Neuron (in vitro differentiated cells): ENCODE data around the gene NT5C2.

Experiments used
- H2AFZ ChIP-seq: one replicate; pipeline ENCODE4 v1.6.1; 2013; ENCODE audit warnings: low read depth, mild to moderate bottlenecking, inconsistent platforms, low read length, moderate library complexity
- H3K27me3 ChIP-seq: one replicate; pipeline ENCODE4 v1.6.1; 2013; ENCODE audit warnings: low read length; ENCODE audit not compliant: insufficient read depth
- H3K36me3 ChIP-seq: one replicate; pipeline ENCODE4 v1.6.1; 2013; ENCODE audit warnings: low read length; ENCODE audit not compliant: insufficient read depth
- H3K4me1 ChIP-seq: one replicate; pipeline ENCODE4 v1.6.1; 2013; ENCODE audit warnings: low read length; ENCODE audit not compliant: insufficient read depth
- H3K4me3 ChIP-seq: 2 replicates; pipeline ENCODE4 v1.5.1; 2013; ENCODE audit warnings: mild to moderate bottlenecking, low read length, moderate library complexity
- H3K9me3 ChIP-seq: one replicate; pipeline ENCODE4 v1.6.1; 2013; ENCODE audit warnings: low read length

NT5C2 gene

DNA sequence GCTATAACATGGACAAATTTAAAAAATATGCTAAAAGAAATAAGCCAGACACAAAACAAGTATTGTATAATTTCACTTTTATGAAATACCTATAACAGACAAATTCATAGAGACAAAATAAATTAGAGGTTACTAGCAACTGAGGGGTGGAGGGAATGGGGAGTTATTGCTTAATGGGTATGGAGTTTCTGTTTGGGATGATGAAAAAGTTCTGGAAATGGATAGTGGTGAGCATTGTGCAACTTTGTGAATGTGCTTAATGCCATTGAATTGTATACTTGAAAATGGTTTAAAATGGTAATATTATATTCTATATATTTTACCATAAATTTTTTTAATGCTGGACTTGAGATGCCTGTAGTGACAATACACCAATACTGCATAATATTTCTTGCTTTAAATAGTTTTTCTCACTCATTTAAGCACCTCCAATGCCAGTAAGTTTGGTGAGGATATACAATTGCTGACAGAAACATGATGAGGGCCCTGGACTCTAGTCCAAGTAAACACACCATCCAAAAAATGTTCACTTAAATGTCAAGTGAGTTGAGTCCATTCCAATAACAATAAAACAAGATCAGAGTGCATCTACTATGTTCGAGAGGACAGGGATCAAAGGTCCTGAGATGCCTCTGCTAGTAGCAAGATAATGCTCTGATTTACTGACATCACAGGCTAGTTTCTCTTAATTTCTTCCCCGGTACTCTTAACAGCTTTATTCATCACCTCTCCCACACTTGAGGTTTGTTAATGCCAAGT, 71.9 kb downstream of the NT5C2 start:
- no peaks in the 10 kb centered on the region for H3K27me3 ChIP-seq
- H3K4me3 ChIP-seq = no peak overlapping the region
- no peaks in the 10 kb centered on the region for H3K4me1 ChIP-seq
- H2AFZ ChIP-seq = no peak overlapping the region
- H3K36me3 ChIP-seq = peaks cover 2% of the 10 kb centered on the region
- no peaks in the 10 kb centered on the region for H3K9me3 ChIP-seq

DNA sequence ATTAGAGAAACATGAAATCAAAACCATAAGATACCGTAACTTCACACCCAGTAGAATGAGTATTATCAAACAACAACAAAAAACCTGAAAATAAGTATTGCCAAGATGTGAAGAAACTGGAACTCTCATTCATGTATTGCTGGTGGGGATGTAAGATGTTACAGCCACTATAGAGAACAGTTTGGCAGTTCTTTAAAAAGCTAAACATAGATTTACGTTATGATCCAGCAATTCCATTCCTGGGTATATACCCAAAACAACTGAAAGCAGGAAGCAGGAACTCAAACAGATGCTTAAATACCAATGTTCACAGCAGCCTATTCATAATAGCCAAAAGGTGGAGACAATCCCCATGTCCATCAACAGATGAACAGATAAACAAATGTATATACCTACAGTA, 72.5 kb downstream of the NT5C2 start:
- H3K27me3 ChIP-seq = no peaks in the 10 kb centered on the region
- H3K4me1 ChIP-seq = no peaks in the 10 kb centered on the region
- H3K36me3 ChIP-seq = peaks cover 2% of the 10 kb centered on the region
- no peaks in the 10 kb centered on the region for H3K9me3 ChIP-seq
- H2AFZ ChIP-seq = no peak overlapping the region
- H3K4me3 ChIP-seq = no peak overlapping the region

DNA sequence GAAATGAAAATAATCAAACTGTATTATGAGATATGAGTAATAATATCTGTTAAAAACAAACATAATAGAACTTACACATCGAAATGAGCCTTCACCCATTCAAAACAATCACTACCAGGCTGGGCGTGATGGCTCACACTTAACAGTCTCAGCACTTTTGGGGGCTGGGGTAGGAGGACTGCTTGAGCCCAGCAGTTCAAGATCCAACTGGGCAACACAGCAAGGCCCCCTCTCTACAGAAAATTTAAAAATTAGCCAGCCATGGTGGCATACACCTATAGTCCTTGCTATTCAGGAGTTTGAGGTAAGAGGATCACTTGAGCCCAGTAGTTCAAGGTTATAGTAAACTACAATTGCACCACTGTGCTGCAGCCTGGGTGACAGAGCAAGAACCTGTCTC, 75.8 kb downstream of the NT5C2 start:
- no peaks in the 10 kb centered on the region for H3K27me3 ChIP-seq
- H3K9me3 ChIP-seq = no peaks in the 10 kb centered on the region
- no peaks in the 10 kb centered on the region for H3K36me3 ChIP-seq
- no peaks in the 10 kb centered on the region for H3K4me1 ChIP-seq
- H2AFZ ChIP-seq = no peak overlapping the region
- no peak overlapping the region for H3K4me3 ChIP-seq

DNA sequence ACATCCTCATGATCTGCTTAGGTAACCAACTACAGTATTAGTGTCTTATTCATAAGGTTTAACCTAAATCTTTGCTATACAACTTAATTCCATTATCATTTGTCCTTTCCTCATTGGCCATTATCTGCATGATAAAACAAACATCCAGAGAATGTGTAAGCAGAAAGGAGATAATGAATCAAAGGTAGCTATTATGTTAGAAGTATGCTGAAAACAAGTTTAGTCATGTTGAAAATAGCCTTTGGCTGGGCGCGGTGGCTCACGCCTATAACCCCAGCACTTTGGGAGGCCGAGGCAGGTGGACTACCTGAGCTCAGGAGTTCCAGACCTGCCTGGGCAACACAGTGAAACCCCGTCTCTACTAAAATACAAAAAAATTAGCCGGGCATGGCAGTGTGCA, 78.2 kb downstream of the NT5C2 start:
- H3K27me3 ChIP-seq = no peaks in the 10 kb centered on the region
- H3K9me3 ChIP-seq = no peaks in the 10 kb centered on the region
- no peak overlapping the region for H3K4me3 ChIP-seq
- no peaks in the 10 kb centered on the region for H3K36me3 ChIP-seq
- H3K4me1 ChIP-seq = no peaks in the 10 kb centered on the region
- H2AFZ ChIP-seq = no peak overlapping the region

DNA sequence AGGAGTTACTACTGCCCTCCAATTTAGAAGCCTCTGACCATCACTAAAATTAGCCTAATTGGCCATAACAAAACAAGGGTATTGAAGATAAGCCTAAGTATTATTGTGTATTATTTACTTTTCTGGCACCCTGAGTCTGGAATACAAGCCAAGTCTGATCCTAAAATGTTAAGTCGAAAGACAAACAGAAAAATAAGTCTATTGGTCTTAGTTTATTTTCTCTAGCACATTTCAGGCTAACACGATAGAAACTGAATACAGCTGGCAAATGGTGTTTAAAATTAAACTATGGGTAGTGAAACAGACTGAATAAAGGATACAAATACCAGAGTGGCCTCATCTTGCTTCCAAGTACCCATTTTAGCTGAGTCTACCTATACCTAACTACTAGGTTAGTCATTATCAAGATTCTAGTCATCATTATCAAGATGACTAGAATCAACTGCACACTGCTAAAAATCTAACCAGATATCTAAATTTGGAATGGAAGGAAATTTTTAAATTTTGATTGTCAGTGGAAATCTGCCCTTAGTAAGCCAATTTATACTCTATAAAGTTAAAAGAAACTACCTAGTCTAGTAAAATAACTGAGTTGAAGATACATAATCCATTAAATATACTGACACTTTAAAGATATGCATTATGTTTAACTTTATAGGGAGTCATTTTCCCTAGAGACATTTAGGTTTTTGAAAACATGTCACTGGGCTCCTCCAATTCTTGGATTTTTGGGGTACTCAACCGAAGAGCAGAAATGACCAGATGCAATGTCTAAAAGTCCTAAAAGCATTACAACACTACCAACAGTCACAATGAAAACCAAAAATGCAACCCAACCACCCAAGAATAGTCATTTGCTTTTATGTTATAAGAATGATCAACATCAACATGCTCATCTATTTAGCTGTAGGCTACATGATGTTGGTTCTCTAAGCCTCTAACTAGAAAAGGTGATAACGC, 80.9 kb downstream of the NT5C2 start:
- no peaks in the 10 kb centered on the region for H3K36me3 ChIP-seq
- no peaks in the 10 kb centered on the region for H3K27me3 ChIP-seq
- no peaks in the 10 kb centered on the region for H3K4me1 ChIP-seq
- H3K4me3 ChIP-seq = no peak overlapping the region
- no peaks in the 10 kb centered on the region for H3K9me3 ChIP-seq
- H2AFZ ChIP-seq = no peak overlapping the region

DNA sequence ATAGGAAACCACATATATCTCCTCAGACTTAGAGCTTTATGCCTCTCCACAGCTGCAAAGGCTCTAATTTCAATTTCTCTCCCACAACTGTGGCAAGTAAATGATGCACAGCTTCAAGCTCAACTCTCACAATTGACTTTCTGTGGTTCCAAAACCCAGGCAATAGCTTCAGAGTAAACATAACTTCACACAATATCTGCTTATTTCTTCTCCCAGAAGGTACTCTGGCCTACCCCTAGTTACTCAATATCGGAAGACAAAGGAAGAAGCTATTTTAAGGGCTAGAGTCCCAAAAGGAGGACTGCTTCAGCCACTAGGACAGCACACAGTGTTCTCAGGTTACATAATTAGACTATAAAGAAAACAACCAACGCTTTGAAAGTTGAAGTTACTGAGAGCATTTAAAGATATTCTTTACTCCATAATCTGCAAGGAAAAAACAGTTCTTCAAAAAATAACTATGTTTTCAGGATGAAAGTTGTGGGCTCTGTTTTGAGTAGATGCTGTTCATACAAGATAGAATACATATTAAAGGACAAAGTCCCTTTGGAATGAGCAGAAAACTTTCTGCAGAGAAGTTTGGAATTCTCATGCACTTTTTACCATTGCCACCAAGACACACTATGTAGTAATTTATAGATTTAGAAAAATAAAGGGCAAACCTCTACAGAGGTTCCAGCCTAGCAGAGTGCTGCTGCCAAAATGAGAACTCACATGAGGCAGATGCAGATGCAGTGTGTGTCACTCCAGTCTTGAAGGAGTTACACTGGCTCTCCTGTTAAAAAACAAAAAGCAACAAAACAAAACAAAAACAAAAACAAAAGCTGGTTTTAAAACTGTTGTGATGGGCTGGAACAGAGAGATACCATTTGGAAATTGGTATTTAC, 81.8 kb downstream of the NT5C2 start:
- Histone ChIP-seq H3K36me3 (no peaks in the 10 kb centered on the region), H3K9me3 (no peaks in the 10 kb centered on the region), H3K4me3 (no peak overlapping the region), H3K4me1 (no peaks in the 10 kb centered on the region), H3K27me3 (no peaks in the 10 kb centered on the region), H2AFZ (no peak overlapping the region)

DNA sequence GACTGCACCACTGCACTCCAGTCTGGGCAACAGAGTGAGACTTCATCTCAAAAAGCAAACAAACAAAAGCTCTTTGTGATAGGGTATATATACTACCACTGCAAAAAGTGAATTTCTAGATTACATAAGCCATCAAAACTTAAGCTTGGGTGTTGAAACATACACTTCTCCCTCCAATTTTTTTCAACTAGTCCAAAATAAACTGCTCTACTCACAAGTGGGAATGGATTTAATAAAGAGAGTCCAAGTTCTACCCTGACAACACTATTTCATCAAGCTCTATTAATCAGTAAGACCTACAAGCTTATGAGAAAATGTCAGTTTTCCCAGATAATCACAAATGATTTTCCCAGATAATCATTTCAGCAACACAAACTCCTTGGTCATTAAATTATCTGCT, 82.7 kb downstream of the NT5C2 start:
- no peaks in the 10 kb centered on the region for H3K36me3 ChIP-seq
- no peak overlapping the region for H3K4me3 ChIP-seq
- no peaks in the 10 kb centered on the region for H3K9me3 ChIP-seq
- no peaks in the 10 kb centered on the region for H3K4me1 ChIP-seq
- H3K27me3 ChIP-seq = no peaks in the 10 kb centered on the region
- H2AFZ ChIP-seq = no peak overlapping the region

DNA sequence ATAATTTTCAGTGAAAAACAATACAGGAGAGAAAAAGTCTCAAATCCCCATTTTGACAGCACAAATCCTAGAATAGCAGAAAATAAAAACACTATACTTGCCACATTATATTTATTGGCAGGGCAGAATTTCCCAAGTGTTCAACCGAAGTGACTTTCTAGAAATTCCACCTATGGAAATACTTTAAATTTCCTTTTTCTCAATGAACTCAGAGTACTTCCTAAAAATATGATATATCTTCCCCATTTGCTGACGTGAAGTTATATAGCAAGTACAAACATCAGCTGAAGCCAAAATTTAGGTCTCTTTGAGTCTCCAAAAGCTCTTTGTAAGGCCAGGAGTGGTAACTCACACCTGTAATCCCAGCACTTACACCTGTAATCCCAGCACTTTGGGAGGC, 83.3 kb downstream of the NT5C2 start:
- H3K36me3 ChIP-seq = peaks cover 1% of the 10 kb centered on the region

DNA sequence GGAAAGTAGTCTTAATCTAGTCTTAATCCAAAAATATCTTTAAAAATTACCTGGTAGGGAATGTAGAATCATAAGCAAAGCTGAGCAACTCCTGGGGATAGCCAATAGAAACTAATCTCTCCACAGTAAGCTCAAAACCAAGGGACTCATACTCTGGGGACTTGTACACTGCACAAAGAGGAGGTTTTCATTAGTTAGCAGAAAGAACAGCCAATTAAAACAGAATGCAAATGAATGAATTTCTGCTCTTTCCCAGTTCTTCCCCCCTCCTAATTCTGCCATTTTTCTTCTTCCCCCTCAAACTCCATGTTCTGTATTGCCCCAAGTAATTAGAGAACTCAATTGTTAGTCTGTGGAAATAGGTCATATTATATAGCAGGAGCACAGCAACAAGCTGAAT, 86.5 kb downstream of the NT5C2 start:
- Histone ChIP-seq H3K4me1 (no peaks in the 10 kb centered on the region), H2AFZ (no peak overlapping the region), H3K9me3 (no peaks in the 10 kb centered on the region), H3K36me3 (peaks cover 22% of the 10 kb centered on the region), H3K27me3 (no peaks in the 10 kb centered on the region), H3K4me3 (no peak overlapping the region)

More for the DNA sequence above, 83.3 kb downstream of the NT5C2 start:
- H3K9me3 ChIP-seq = no peaks in the 10 kb centered on the region
- no peak overlapping the region for H3K4me3 ChIP-seq
- no peaks in the 10 kb centered on the region for H3K27me3 ChIP-seq
- no peak overlapping the region for H2AFZ ChIP-seq
- no peaks in the 10 kb centered on the region for H3K4me1 ChIP-seq

DNA sequence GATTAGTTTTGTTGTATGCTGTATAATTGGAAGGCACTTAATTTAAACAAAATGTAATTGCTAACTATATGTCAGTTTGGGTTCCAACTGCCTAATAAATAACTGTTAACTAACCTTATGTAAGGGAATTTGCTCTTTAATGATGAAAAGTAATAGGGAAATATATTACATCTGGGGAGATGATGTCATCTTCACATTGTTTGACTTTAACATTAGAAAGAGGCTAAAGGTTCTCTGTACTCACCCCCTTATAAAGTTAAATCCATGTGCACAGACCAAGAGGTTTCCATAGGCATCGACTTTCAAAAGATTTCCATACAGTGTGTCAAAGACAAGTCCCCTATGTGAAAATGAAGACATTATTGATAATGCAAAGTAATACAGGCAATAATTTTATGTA, 87.6 kb downstream of the NT5C2 start:
- H3K9me3 ChIP-seq = no peaks in the 10 kb centered on the region
- no peaks in the 10 kb centered on the region for H3K27me3 ChIP-seq
- no peaks in the 10 kb centered on the region for H3K4me1 ChIP-seq
- no peak overlapping the region for H3K4me3 ChIP-seq
- no peak overlapping the region for H2AFZ ChIP-seq
- peaks cover 28% of the 10 kb centered on the region for H3K36me3 ChIP-seq

DNA sequence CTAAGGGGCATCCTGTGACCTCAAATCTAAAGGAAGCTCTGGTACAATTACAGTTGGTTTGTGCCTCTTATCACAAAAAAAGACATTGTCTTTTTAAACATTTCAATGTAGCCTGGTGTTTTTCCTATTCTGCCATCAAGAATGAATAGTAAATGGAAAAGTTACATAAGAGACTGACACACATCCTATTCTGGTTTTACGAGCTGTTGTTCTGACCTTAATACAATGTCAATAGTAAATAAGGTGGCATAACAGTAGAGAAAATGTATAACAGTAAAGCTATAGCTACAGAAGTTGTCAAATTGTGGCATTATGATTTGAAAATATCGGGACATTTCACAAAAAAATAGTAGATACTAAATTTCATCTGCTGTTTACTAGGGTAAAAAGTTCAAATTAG, 88.4 kb downstream of the NT5C2 start:
- no peak overlapping the region for H3K4me3 ChIP-seq
- H3K9me3 ChIP-seq = no peaks in the 10 kb centered on the region
- H2AFZ ChIP-seq = no peak overlapping the region
- no peaks in the 10 kb centered on the region for H3K4me1 ChIP-seq
- no peaks in the 10 kb centered on the region for H3K27me3 ChIP-seq
- H3K36me3 ChIP-seq = peaks cover 35% of the 10 kb centered on the region

DNA sequence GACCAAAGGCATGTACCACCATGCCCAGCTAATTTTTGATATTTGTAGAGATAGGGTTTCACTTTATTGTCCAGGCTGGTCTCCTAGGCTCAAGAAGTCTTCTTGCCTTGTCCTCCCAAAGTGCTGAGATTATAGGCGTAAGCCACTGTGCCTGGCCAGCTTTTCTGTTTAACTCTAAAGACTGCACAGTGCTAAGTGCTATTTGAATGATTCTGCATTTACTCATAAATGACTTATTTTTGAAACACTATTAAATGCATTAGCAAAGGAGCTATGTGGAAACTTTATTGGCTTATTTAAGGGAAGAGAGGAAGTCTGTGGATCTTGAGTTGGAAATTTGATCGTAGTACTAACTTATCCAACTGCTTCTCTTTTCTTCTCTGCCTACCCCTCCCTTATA, 89.1 kb downstream of the NT5C2 start:
- Histone ChIP-seq H3K4me1 (no peaks in the 10 kb centered on the region), H3K36me3 (peaks cover 42% of the 10 kb centered on the region), H3K9me3 (no peaks in the 10 kb centered on the region), H3K4me3 (no peak overlapping the region), H3K27me3 (no peaks in the 10 kb centered on the region), H2AFZ (no peak overlapping the region)

DNA sequence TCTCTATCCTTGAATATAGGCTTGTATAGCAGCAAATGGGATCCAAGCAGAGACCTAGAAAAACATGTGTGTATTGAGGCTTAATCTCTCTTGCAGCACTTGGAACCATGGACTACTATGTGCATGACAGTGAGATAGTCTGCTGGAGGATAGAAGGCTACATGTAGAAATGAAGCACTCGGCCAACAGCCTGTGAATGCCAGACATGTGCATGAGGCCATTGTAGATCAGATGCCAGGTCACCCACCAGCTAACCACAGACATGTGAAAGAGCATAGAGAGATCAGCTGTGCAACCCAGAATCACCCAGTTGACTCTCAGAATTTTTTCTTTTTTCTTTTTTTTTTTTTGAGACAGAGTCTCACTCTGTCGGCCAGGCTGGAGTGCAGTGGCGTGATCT, 90.9 kb downstream of the NT5C2 start:
- no peak overlapping the region for H3K4me3 ChIP-seq
- H2AFZ ChIP-seq = no peak overlapping the region
- no peaks in the 10 kb centered on the region for H3K9me3 ChIP-seq
- H3K27me3 ChIP-seq = no peaks in the 10 kb centered on the region
- H3K36me3 ChIP-seq = peaks cover 59% of the 10 kb centered on the region
- H3K4me1 ChIP-seq = no peaks in the 10 kb centered on the region
